ENCODE results near the gene SCN5A. TPM values are rescaled to one million over a fixed set of nuclear protein-coding genes. Genes with fewer than 3 reads are reported as not detected.
A peak's percentile ranks its signal among the peaks of the same experiment; 100 is the strongest.

Gene SCN5A
- total RNA-seq, 4 donors from 2014 or later = 0.39 to 0.42 TPM; not detected in 2

GRCh38 chr3:38548154-38548931 is 101.1 kb downstream of the SCN5A start:
- intact Hi-C loops (cut with DNase I; ENCODE audit: low total_unique reads) = no loop called here
- H3K4me3 ChIP-seq (ENCODE audit: low read depth, poor library complexity, severe bottlenecking) = no peak overlapping the region
- TF ChIP-seq POLR2A (IDR thresholded peaks at IDR 0.05) (no peak), CTCF (IDR thresholded peaks at IDR 0.05) (no peak)
- WGBS, 2 donors = 68 to 75% methylated on average over 17 of the region's 17 CpGs
- peak in 1 of 2 donors; percentile 76 for DNase-seq (ENCODE audit: low spot score in 2 of 2)

GRCh38 chr3:38545983-38546382 is 103.5 kb downstream of the SCN5A start:
- peak in 1 of 2 donors; percentile 75 for DNase-seq (ENCODE audit: low spot score in 2 of 2)
- intact Hi-C loops (cut with DNase I; ENCODE audit: low total_unique reads) = no loop called here
- TF ChIP-seq POLR2A (IDR thresholded peaks at IDR 0.05) (no peak), CTCF (IDR thresholded peaks at IDR 0.05) (no peak)
- H3K4me3 ChIP-seq (ENCODE audit: low read depth, poor library complexity, severe bottlenecking) = no peak overlapping the region
- WGBS, 2 donors = 86 to 89% methylated on average over 4 of the region's 4 CpGs

GRCh38 chr3:38545550-38545949 is 103.9 kb downstream of the SCN5A start:
- no peak for TF ChIP-seq CTCF (IDR thresholded peaks at IDR 0.05)
- no peak for TF ChIP-seq POLR2A (IDR thresholded peaks at IDR 0.05)
- peak in 1 of 2 donors; percentile 53 for DNase-seq (ENCODE audit: low spot score in 2 of 2)
- no peak overlapping the region for H3K4me3 ChIP-seq (ENCODE audit: low read depth, poor library complexity, severe bottlenecking)
- intact Hi-C loops (cut with DNase I; ENCODE audit: low total_unique reads) = no loop called here
- 71 to 85% methylated on average over 1 of the region's 1 CpG for WGBS, 2 donors

GRCh38 chr3:38544926-38545325 is 104.6 kb downstream of the SCN5A start:
- no peak overlapping the region for H3K4me3 ChIP-seq (ENCODE audit: low read depth, poor library complexity, severe bottlenecking)
- intact Hi-C loops (cut with DNase I; ENCODE audit: low total_unique reads) = no loop called here
- DNase-seq (ENCODE audit: low spot score in 2 of 2) = peak in 1 of 2 donors; percentile 72
- no peak for TF ChIP-seq POLR2A (IDR thresholded peaks at IDR 0.05)
- TF ChIP-seq CTCF (IDR thresholded peaks at IDR 0.05) = no peak
- 88 to 97% methylated on average over 3 of the region's 3 CpGs for WGBS, 2 donors

GRCh38 chr3:38543586-38543985 is 105.9 kb downstream of the SCN5A start:
- DNase-seq (ENCODE audit: low spot score in 2 of 2) = no peak

More at GRCh38 chr3:38543586-38543985, 105.9 kb downstream of the SCN5A start:
- no peak overlapping the region for H3K4me3 ChIP-seq (ENCODE audit: low read depth, poor library complexity, severe bottlenecking)
- intact Hi-C loops (cut with DNase I; ENCODE audit: low total_unique reads) = no loop called here
- no peak for TF ChIP-seq CTCF (IDR thresholded peaks at IDR 0.05)
- TF ChIP-seq POLR2A (IDR thresholded peaks at IDR 0.05) = no peak
- WGBS, 2 donors = 47 to 65% methylated on average over 3 to 7 of the region's 7 CpGs
